Peyer's patch (tissue), 4 donors: Measurements from ENCODE around the gene TCF23. TPM values are rescaled to one million over a fixed set of nuclear protein-coding genes. Genes with fewer than 3 reads are reported as not detected.
"Not testable (repeated sequence)": the region's sequence is repeated elsewhere in the genome, so short reads cannot be mapped to it uniquely, and the experiment has no call there.

ENCODE experiments used
- DNase-seq, 3 donors: peaks; one replicate each; pipeline ENCODE4 v3.0.0-alpha.2; 2017 to 2019
- H3K27ac ChIP-seq, 4 donors: fragments of 200-600 bp; sonication (generic); one replicate each; pipeline ENCODE4 v1.5.1; 2016 to 2019
- H3K27me3 ChIP-seq, 2 donors: fragments of 200-600 bp; sonication (generic); one replicate each; pipeline ENCODE4 v1.5.1; 2019
- H3K36me3 ChIP-seq, 3 donors: fragments of 200-600 bp; sonication (generic); one replicate each; pipeline ENCODE4 v1.5.1; 2016 to 2019
- H3K4me1 ChIP-seq, 4 donors: fragments of 200-600 bp; sonication (generic); one replicate each; pipeline ENCODE4 v1.5.1; 2016 to 2019
- H3K4me3 ChIP-seq, 4 donors: fragments of 200-600 bp; sonication (generic); 1 replicate in 3 of 4; 2 replicates in 1 of 4; pipeline ENCODE4 v1.5.1; 2016 to 2019; ENCODE audit warnings: mild to moderate bottlenecking in 1 of 4
- H3K9me3 ChIP-seq, 4 donors: fragments of 200-600 bp; sonication (generic); one replicate each; pipeline ENCODE4 v1.5.1; 2016 to 2019; ENCODE audit warnings: mild to moderate bottlenecking in 1 of 4
- CTCF ChIP-seq, 6 experiments: fragments of 450-650 bp in 4 of 6; fragments of 200-600 bp in 2 of 6; sonication (generic) in 1 of 6; IDR thresholded peaks; one replicate each; pipeline ENCODE4 v1.5.1; 2017 to 2019; ENCODE audit warnings: antibody characterized with exemption in 6 of 6, mild to moderate bottlenecking in 3 of 6, moderate library complexity in 1 of 6
- POLR2A ChIP-seq, 2 donors: fragments of 450-650 bp; IDR thresholded peaks; one replicate each; pipeline ENCODE4 v1.5.1; 2017; ENCODE audit warnings: antibody characterized with exemption in 2 of 2, mild to moderate bottlenecking in 2 of 2, moderate library complexity in 2 of 2
- total RNA-seq, 4 donors: library from RNA; depleted of rRNA; stranded (reverse); fragments of >200 nt; gene quantifications; one replicate each; pipeline ENCODE4 v1.1.0, GENCODE V29; 2016

Gene TCF23
- total RNA-seq, 4 donors from 2014 or later, result not detected

GRCh38 chr2:27185331-27186026 is 36.7 kb downstream of the TCF23 start:
- H3K27me3 ChIP-seq, result no peaks in the 10 kb centered on the region
- no peaks in the 10 kb centered on the region for H3K9me3 ChIP-seq
- H3K27ac ChIP-seq, result peak overlapping the region in 3 of 4 donors; percentile 45 to 80 (median 74)
- TF ChIP-seq POLR2A (IDR thresholded peaks at IDR 0.05) (no peak), CTCF (IDR thresholded peaks at IDR 0.05) (no peak)
- no peaks in the 10 kb centered on the region for H3K36me3 ChIP-seq
- peak in 1 of 3 donors; percentile 68 for DNase-seq
- H3K4me1 ChIP-seq, result no peaks in the 10 kb centered on the region
- H3K4me3 ChIP-seq, result no peak overlapping the region

GRCh38 chr2:27186613-27187345 is 38.0 kb downstream of the TCF23 start:
- peak overlapping the region in 1 of 4 donors; percentile 74 for H3K27ac ChIP-seq
- DNase-seq, result no peak
- H3K27me3 ChIP-seq, result no peaks in the 10 kb centered on the region
- TF ChIP-seq CTCF (IDR thresholded peaks at IDR 0.05) (no peak), POLR2A (IDR thresholded peaks at IDR 0.05) (no peak)
- no peaks in the 10 kb centered on the region for H3K9me3 ChIP-seq
- H3K4me3 ChIP-seq, result no peak overlapping the region
- no peaks in the 10 kb centered on the region for H3K36me3 ChIP-seq
- no peaks in the 10 kb centered on the region for H3K4me1 ChIP-seq

- no peaks in the 10 kb centered on the region for H3K9me3 ChIP-seq
- no peaks in the 10 kb centered on the region for H3K4me1 ChIP-seq
- no peak overlapping the region for H3K27ac ChIP-seq
- no peak for DNase-seq
- TF ChIP-seq POLR2A (IDR thresholded peaks at IDR 0.05) (no peak), CTCF (IDR thresholded peaks at IDR 0.05) (no peak)
- no peak overlapping the region for H3K4me3 ChIP-seq
- no peaks in the 10 kb centered on the region for H3K27me3 ChIP-seq
- H3K36me3 ChIP-seq, result no peaks in the 10 kb centered on the region
These were observed 41.2 kb downstream of the TCF23 start for GRCh38 chr2:27189989-27190388.

GRCh38 chr2:27191070-27191829 is 42.4 kb downstream of the TCF23 start:
- no peak for TF ChIP-seq POLR2A (IDR thresholded peaks at IDR 0.05)
- peak; percentile 49 to 73 (median 68) for TF ChIP-seq CTCF (IDR thresholded peaks at IDR 0.05)
- peak in 2 of 3 donors; percentile 51 to 82 for DNase-seq
- no peaks in the 10 kb centered on the region for H3K27me3 ChIP-seq
- H3K27ac ChIP-seq, result no peak overlapping the region
- H3K9me3 ChIP-seq, result no peaks in the 10 kb centered on the region
- no peaks in the 10 kb centered on the region for H3K4me1 ChIP-seq
- no peak overlapping the region for H3K4me3 ChIP-seq
- H3K36me3 ChIP-seq, result no peaks in the 10 kb centered on the region

- Histone ChIP-seq H3K9me3 (no peaks in the 10 kb centered on the region), H3K4me3 (no peak overlapping the region), H3K36me3 (no peaks in the 10 kb centered on the region), H3K27me3 (no peaks in the 10 kb centered on the region), H3K4me1 (no peaks in the 10 kb centered on the region), H3K27ac (no peak overlapping the region)
- no peak for DNase-seq
- TF ChIP-seq CTCF (IDR thresholded peaks at IDR 0.05), result no peak
- no peak for TF ChIP-seq POLR2A (IDR thresholded peaks at IDR 0.05)
These were observed 45.9 kb downstream of the TCF23 start for GRCh38 chr2:27194538-27195354.

DNA sequence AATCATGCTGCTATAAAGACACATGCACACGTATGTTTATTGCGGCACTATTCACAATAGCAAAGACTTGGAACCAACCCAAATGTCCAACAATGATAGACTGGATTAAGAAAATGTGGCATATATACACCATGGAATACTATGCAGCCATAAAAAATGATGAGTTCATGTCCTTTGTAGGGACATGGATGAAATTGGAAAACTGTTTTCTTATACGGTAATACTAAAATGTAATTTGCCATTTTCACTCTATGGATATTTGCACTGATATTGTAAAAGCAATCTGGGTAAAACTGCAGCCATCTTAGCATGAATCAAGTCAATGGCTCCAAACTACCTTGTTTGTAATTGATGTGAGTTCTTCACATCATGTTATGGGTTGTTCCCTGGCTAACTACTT is 47.0 kb downstream of the TCF23 start:
- not testable (repeated sequence) for DNase-seq, H3K4me3 ChIP-seq

GRCh38 chr2:27198068-27198467 is 49.3 kb downstream of the TCF23 start:
- not testable (repeated sequence) for H3K27ac ChIP-seq

More for the DNA sequence above, 47.0 kb downstream of the TCF23 start:
- not testable (repeated sequence) for H3K27me3 ChIP-seq, H3K36me3 ChIP-seq, H3K4me1 ChIP-seq, H3K27ac ChIP-seq, H3K9me3 ChIP-seq

More at GRCh38 chr2:27198068-27198467, 49.3 kb downstream of the TCF23 start:
- H3K4me1 ChIP-seq, H3K9me3 ChIP-seq, H3K4me3 ChIP-seq, H3K27me3 ChIP-seq, DNase-seq: not testable (repeated sequence)
- peaks cover 0 to 25% (median 0%) of the 10 kb centered on the region in 3 donors for H3K36me3 ChIP-seq
